Adrenal gland (tissue), 5 donors: ENCODE measurements around the gene SEMA6A.

Source experiments
- CTCF ChIP-seq, 6 experiments: fragments of 450-650 bp in 4 of 6; fragments of 200-600 bp in 2 of 6; sonication (generic) in 1 of 6; IDR thresholded peaks; 1 replicate in 5 of 6; 2 replicates in 1 of 6; pipeline versions ENCODE4 v1.5.1 to v1.8.0; 2016 to 2021; ENCODE audit warnings: antibody characterized with exemption in 6 of 6, mild to moderate bottlenecking in 2 of 6, moderate library complexity in 1 of 6
- POLR2A ChIP-seq, 2 donors: fragments of 450-650 bp; IDR thresholded peaks; one replicate each; pipeline ENCODE4 v1.6.1; 2017; ENCODE audit warnings: antibody characterized with exemption in 2 of 2, mild to moderate bottlenecking in 2 of 2, moderate library complexity in 1 of 2
- donor health status: DM: no; HTN: no; CAD: no.

- TF ChIP-seq POLR2A (IDR thresholded peaks at IDR 0.05) (no peak), CTCF (IDR thresholded peaks at IDR 0.05) (no peak)
Observed at GRCh38 chr5:116583862-116584222, 9.2 kb upstream of the SEMA6A start.
